GM15510 (cell line): ENCODE data around the gene NEU3.

Experiments
- POLR2A ChIP-seq: IDR thresholded peaks from 3 replicates; pipeline ENCODE4 v1.6.1; 2011; ENCODE audit warnings: borderline replicate concordance; ENCODE audit not compliant: insufficient read length; ENCODE audit errors: extremely low read depth

The NEU3 gene, protein sequence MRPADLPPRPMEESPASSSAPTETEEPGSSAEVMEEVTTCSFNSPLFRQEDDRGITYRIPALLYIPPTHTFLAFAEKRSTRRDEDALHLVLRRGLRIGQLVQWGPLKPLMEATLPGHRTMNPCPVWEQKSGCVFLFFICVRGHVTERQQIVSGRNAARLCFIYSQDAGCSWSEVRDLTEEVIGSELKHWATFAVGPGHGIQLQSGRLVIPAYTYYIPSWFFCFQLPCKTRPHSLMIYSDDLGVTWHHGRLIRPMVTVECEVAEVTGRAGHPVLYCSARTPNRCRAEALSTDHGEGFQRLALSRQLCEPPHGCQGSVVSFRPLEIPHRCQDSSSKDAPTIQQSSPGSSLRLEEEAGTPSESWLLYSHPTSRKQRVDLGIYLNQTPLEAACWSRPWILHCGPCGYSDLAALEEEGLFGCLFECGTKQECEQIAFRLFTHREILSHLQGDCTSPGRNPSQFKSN

DNA sequence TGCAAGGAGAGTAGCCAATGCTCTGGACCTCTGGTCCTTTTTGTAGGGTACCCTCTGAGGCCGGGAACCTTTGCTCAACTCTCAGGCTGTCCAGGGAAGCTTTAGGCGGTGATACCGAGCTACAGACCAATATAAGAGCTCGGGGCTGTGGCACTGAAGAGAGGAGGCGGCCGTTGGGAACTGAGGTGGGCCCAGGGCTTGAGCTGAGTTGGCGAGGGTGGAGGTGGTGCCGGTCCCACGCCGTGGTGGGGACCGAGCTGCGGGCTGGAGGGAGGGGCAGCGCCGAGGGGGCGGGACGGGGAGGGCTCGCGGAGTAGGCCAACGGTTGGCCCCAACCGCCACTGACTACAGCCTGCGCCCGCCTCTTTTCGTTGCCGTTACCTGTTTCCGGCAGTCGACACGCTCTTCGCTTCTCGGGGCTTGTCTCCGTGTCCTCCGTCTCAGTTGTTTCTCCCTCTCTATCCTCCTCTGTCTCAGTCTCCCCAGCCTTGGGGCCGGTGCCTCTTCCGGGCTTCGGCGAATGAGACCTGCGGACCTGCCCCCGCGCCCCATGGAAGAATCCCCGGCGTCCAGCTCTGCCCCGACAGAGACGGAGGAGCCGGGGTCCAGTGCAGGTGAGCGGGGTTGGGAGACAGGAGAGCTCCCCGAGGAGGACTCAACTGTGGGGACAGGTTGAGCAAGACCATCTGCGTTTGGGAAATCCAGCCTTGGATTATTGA, at the start of gene NEU3:
TSS of gene NEU3 (plus strand) at position 393 of the 719 bp plus-strand sequence. CDS start at position 521, 128 bp downstream.
- peak; percentile 87 for TF ChIP-seq POLR2A

DNA sequence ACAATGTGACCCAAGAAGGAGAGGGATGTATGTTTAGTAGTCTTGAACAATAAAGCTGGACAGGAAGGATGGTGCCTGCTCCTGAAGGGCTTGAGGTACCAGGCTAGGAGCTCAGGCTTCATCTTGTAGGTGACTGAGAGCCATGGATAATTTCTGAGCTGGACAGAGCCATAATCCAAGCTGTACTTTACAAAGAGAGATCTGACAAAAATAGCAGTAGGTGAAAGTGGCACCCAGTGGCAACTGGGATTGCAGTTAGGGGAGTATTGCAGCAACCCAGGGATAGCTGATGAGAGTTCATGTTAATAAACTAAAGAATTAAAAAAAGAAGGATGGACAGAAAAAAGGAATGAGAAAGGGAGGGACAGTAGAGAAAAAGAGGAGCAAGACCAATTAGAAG, 47.2 kb upstream of the NEU3 start:
- no peak for TF ChIP-seq POLR2A

DNA sequence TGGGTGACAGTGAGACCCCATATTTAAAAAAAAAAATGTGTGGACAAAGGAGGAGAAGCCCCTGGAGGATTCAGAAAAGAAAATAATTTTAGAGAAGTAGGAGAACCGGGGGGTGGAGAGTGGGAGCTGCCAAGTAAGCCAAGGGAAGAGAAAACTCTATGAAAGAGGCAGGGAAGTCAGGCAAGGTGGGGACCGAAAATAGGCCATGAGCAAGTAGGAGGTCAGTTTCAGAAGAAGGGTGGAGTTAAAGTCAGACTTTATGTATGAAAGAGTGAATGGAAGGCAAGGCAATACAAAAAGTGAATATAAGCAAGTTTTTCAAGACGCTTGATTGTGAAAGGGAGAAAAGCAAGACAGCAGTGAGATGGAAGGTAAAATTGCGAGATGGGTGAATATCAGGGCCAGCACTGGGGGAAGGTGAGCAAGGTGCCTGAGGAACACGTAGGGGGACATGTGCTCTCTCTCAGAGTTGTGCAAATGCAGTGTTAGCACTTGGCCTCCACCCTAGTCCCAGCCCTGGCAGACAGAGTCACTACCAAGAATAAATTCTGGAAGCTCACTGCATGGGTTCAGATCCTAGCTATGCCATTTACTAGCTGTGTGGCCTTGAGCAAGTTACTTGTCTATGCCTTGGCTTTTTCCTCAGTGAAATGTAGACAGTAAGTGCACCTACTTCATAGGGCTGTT, 46.5 kb upstream of the NEU3 start:
- no peak for TF ChIP-seq POLR2A

DNA sequence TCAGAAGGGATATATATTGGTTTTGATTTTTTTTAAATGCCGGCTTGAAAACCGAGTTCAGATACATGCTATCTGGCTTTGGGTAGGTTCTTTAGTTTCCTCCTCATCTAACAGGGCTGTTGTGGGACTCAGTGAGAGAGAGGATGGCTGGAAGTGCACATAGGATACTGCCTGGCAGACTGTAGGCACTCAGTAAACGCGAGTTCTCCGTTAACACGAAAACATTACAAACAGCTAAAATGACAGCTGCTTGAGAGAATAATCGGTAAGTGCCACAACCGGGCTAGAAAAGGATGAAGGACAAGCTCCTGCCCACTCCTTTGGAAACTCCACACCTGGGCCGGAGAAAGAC, 40.2 kb upstream of the NEU3 start:
- TF ChIP-seq POLR2A: no peak

DNA sequence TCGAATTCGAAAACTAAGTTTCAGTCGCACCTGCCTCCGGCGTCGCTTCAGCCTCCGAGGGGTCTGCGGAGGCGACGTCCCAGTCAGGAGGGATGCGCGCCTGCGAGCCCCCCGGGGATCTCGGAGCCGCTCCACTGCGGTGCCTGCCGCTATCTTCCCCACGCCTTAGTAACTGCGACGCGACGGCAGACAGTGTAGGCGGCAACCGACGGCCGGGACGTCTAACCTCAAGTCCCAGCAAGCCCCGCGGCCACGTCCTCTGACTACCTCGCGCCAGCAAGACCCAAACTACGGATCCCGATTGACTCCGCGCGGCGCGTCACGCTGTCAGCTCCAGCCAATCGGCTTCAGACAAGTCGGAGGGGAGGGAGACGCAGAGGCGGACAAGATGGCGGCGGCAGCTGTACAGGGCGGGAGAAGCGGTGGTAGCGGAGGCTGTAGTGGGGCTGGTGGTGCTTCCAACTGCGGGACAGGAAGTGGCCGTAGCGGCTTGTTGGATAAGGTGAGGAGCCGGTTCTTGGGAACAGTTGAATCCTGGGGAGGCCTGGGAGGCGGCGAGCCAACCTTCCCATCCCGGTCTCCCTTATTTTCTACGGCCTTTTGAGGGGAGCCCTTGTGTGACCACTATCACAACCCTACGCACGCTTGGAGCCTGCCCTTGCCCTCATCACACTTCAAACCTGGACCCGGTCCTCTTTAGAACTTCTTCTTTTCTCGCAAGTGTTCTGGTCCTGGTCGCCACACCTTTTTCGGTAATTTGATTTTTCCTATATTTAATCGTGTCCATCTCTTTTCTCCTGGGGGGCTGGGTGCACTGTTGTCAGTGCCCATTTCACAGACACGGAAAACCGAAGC, 39.6 kb upstream of the NEU3 start, which contains the start of the genes SPCS2 and XRRA1:
TSS of gene SPCS2 (plus strand) at position 369 of the 855 bp plus-strand sequence. CDS start at position 389, 20 bp downstream.
TSS of gene XRRA1 (minus strand) at position 194 of the 855 bp plus-strand sequence. CDS start 8,213 bp downstream, outside the sequence.
- TF ChIP-seq POLR2A: peak; percentile 81

DNA sequence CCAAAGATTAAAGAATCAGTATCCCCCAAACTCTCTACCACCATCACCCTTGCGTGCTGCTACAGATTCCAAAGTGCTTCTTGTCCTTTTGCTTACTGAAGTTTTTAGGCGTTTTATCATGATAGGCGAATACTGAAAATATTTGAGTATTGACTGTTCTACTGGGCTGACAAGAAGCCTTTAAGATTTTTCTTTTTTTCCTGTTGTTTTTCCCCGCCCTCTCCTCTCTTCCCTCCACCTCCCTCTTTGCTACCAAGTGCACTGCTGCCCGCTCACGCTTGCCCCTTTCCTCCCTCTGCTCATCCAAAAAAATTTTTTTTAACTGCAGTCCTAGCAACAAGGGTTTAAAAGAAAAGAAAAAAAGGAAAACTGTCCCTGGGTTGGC, 39.0 kb upstream of the NEU3 start:
- TF ChIP-seq POLR2A: no peak

DNA sequence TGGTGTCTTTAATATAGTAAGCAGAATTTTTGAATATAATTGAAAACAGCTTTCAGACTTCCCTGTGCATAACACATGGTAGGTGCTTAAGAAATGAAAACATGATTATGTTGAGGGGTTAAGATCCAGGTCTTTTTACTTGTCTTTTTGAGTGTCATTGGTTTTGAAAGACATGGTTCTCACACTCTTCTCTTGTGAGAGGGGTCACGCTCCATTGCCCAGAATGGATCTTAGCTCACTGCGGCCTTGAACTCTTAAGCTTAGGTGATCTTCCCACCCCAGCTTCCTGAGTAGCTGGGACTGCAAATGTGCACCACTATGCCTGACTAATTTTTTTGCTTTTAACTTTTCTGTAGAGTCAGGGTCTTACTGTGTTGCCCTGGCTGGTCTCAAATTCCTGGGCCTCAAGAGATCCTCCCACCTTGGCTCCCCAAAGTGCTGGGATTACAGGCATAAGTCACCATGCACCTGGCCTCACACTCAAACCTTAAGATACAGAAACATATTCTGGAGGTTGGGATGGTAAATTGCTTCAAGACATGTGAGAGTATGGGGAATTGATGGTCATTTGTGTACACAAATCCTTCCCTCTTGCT, 38.3 kb upstream of the NEU3 start:
- TF ChIP-seq POLR2A: no peak

DNA sequence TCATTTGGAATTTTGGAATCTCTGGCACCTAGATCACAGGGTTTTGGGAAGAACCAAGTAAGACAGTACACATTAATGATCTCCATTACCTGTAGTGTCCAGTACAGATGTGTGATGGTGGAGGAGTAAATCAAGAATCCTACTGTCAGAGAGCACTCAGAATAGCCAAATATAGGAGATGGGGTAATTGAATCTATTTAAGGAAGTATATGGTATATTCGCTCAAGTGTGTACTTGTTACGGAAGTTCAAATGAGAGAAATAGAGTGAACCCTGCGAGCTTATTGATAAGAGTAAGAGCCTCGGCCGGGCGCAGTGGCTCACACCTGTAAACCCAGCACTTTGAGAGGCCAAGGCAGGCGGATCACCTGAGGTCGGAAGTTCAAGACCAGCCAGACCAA, 37.5 kb upstream of the NEU3 start:
- no peak for TF ChIP-seq POLR2A

DNA sequence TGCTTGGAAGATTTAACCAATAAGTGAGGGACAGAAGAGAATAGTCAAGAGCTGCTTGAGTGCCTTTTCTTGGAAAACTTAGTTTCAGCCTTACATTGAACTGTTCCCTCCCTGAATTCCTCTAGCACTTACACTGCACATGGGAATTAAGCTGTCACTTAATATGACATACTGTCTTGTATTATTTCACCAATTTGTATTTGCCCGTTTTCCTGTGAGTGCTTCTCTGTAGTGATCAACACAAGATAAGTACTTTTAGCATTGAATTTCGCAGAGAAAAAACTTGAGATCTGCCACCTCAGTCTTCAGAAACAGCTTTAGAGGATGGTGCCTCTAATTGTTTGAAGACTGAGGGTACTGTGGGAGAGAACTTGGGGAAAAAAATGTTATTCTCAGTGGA, 36.0 kb upstream of the NEU3 start:
- no peak for TF ChIP-seq POLR2A

DNA sequence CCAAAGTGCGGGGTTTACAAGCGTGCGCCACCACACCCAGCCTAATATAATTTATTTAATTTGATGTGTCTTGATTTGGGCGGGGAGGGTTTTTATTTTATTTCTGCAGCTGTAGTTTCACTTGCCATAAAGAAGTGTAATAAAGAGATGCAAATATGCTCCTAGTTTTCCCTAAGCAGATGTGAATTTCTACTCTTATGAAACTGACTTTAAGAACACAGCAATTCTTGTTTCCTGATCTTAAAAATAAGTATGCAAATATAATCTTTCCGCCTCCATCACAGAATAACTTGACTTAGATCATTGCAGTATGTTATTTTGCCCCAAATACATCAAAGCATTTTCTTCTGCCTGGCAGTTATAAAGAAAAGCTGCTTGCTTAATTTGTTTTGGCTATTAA, 35.3 kb upstream of the NEU3 start:
- TF ChIP-seq POLR2A: no peak

DNA sequence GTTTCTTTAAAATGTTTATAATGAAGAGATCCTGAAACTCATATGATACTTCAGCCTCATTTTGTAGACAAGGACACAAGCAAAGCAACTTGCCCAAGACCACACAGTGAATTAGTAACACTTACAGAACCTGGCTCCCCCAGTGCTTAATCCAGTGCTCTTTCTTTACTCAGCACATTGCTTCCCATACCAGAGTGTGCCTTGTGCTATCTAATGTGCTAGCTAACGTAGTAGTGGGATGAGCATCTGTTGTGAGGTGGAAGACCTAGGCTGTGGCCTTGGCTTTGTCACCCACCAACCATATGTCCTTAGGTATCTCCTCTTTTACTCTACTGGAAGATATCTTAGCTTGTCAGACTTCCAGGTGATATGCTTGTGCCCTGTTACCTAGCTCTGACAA, 34.5 kb upstream of the NEU3 start:
- TF ChIP-seq POLR2A: no peak

DNA sequence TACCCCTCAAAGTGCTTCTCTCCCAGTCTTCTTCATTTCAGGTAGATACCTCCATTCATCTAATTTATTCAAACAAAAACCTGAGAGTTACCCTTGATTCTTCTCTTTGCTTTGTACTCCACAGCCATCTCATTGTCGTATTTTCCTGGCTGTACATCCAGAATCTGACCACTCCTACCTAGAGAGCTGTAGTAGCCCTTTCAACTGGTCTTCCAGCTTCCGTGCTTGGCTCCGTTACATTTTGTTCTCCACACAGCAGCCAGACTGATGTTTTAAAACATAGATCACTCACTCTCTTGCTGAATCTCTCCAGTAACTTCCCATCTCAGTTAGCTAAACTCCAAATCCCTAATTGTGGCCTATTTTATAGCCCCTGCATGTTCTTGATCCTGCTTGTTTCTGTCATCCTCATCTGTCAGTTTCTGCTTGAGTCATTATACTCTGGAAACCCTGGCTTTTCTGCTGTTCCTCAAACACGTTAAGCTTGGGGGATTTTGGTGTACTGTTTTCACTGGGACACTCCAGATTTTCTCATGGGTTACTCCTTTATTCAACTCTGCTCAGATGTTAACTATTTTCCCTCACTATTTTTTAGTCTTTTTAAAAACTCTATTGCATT, 32.2 kb upstream of the NEU3 start:
- no peak for TF ChIP-seq POLR2A

DNA sequence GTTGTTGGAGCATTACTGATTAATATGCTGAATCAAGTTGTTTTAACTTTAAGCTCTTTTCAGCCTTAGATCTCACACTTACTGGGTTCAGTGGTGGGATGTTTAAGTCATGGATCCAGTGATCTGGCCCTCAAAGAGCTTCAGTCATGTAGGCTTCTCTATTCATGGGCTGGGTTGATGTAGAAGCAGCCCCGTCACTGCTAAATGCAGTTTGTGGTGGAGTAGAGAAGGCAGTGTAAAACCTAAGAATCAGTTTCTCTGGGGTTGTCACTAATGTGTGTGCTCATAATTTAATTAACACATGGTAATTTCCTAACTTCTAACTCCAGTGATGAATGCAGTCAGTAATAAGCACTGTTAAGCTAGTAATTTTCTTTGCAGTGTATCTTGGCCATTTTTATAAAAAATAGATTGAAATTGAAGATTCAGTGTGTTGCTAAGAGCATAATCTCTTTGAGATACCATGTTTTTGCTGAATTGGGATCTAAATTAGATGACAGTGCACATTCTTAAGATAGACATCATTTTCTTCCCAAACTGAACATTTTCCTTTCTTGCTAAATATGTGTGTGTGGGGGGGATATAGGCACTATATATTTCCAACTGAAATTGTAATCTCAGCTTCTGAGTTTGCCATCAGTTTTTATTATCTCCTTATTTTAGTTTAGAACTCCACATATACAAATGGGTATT, 30.6 kb upstream of the NEU3 start:
- no peak for TF ChIP-seq POLR2A
